KMS-11 (cell line): ENCODE measurements around the gene GLMN.
"Not testable (repeated sequence)": the region's sequence is repeated elsewhere in the genome, so short reads cannot be mapped to it uniquely, and the experiment has no call there.

Experiments
- H2AFZ ChIP-seq: fragments of 200-600 bp; sonication (generic); 2 replicates; pipeline ENCODE4 v1.6.1; 2016; ENCODE audit warnings: antibody characterized with exemption, mixed run types, low read depth
- H3K27ac ChIP-seq: fragments of 200-600 bp; sonication (generic); 2 replicates; pipeline ENCODE4 v1.6.1; 2016; ENCODE audit warnings: mild to moderate bottlenecking, mixed run types
- H3K27me3 ChIP-seq: fragments of 200-600 bp; sonication (generic); 2 replicates; pipeline ENCODE4 v1.6.1; 2017; ENCODE audit warnings: mild to moderate bottlenecking, low read depth, mixed run types, moderate library complexity; ENCODE audit not compliant: insufficient read depth
- H3K36me3 ChIP-seq: fragments of 200-600 bp; sonication (generic); 2 replicates; pipeline ENCODE4 v1.6.1; 2017; ENCODE audit warnings: mild to moderate bottlenecking, mixed run types; ENCODE audit not compliant: insufficient read depth
- H3K4me1 ChIP-seq: fragments of 200-600 bp; sonication (generic); 2 replicates; pipeline ENCODE4 v1.6.1; 2016; ENCODE audit warnings: mild to moderate bottlenecking, low read depth, mixed run types; ENCODE audit not compliant: poor library complexity, severe bottlenecking
- H3K4me2 ChIP-seq: fragments of 200-600 bp; sonication (generic); 2 replicates; pipeline ENCODE4 v1.7.0; 2016; ENCODE audit warnings: mild to moderate bottlenecking, mixed run types
- H3K4me3 ChIP-seq: fragments of 200-600 bp; sonication (generic); IDR thresholded peaks from 2 replicates; pipeline ENCODE4 v1.6.1; 2017; ENCODE audit warnings: low read depth, low read length, mixed read lengths; ENCODE audit not compliant: insufficient read depth
- H3K79me2 ChIP-seq: fragments of 200-600 bp; sonication (generic); 2 replicates; pipeline ENCODE4 v1.6.1; 2016; ENCODE audit warnings: low read depth, mixed run types; ENCODE audit not compliant: insufficient read depth
- H3K9ac ChIP-seq: fragments of 200-600 bp; sonication (generic); 2 replicates; pipeline ENCODE4 v1.6.1; 2016; ENCODE audit warnings: mild to moderate bottlenecking, mixed run types
- H4K20me1 ChIP-seq: fragments of 200-600 bp; sonication (generic); 2 replicates; pipeline ENCODE4 v1.6.1; 2016; ENCODE audit warnings: mild to moderate bottlenecking, mixed run types; ENCODE audit not compliant: insufficient read depth
- CTCF ChIP-seq: fragments of 200-600 bp; sonication (generic); conservative IDR thresholded peaks from 2 replicates; pipeline ENCODE4 v1.6.1; 2017; ENCODE audit warnings: low read depth, mild to moderate bottlenecking, antibody characterized with exemption, low read length, moderate library complexity, mixed read lengths

Gene GLMN

GRCh38 chr1:92274939-92275338 is 23.8 kb downstream of the GLMN start:
- H3K36me3 ChIP-seq = no peaks in the 10 kb centered on the region

GRCh38 chr1:92273039-92273438 is 25.7 kb downstream of the GLMN start:
- Histone ChIP-seq H3K9ac (no peak overlapping the region), H3K4me3 (no peak overlapping the region), H3K79me2 (no peaks in the 10 kb centered on the region), H3K4me2 (no peak overlapping the region), H2AFZ (no peak overlapping the region), H3K27ac (no peak overlapping the region), H3K36me3 (no peaks in the 10 kb centered on the region), H3K27me3 (no peaks in the 10 kb centered on the region), H3K4me1 (no peaks in the 10 kb centered on the region), H4K20me1 (no peaks in the 10 kb centered on the region)
- TF ChIP-seq CTCF = no peak

More at GRCh38 chr1:92274939-92275338, 23.8 kb downstream of the GLMN start:
- Histone ChIP-seq H4K20me1 (no peaks in the 10 kb centered on the region), H3K79me2 (no peaks in the 10 kb centered on the region), H3K9ac (no peak overlapping the region), H3K27ac (no peak overlapping the region), H3K27me3 (no peaks in the 10 kb centered on the region), H2AFZ (no peak overlapping the region), H3K4me2 (no peak overlapping the region), H3K4me3 (no peak overlapping the region), H3K4me1 (no peaks in the 10 kb centered on the region)
- no peak for TF ChIP-seq CTCF

GRCh38 chr1:92262516-92262915 is 36.3 kb downstream of the GLMN start:
- TF ChIP-seq CTCF = no peak
- no peaks in the 10 kb centered on the region for H3K36me3 ChIP-seq

GRCh38 chr1:92259350-92259749 is 39.4 kb downstream of the GLMN start:
- H3K4me3 ChIP-seq = no peak overlapping the region
- no peaks in the 10 kb centered on the region for H4K20me1 ChIP-seq
- H3K4me1 ChIP-seq = no peaks in the 10 kb centered on the region
- H3K4me2 ChIP-seq = no peak overlapping the region
- no peak overlapping the region for H2AFZ ChIP-seq
- H3K9ac ChIP-seq = no peak overlapping the region
- no peaks in the 10 kb centered on the region for H3K36me3 ChIP-seq
- no peaks in the 10 kb centered on the region for H3K79me2 ChIP-seq
- no peak for TF ChIP-seq CTCF
- H3K27me3 ChIP-seq = no peaks in the 10 kb centered on the region
- no peak overlapping the region for H3K27ac ChIP-seq

More at GRCh38 chr1:92262516-92262915, 36.3 kb downstream of the GLMN start:
- Histone ChIP-seq H3K4me2 (no peak overlapping the region), H3K27me3 (no peaks in the 10 kb centered on the region), H3K9ac (no peak overlapping the region), H3K79me2 (no peaks in the 10 kb centered on the region), H3K27ac (no peak overlapping the region), H2AFZ (no peak overlapping the region), H4K20me1 (no peaks in the 10 kb centered on the region), H3K4me1 (no peaks in the 10 kb centered on the region), H3K4me3 (no peak overlapping the region)

- not testable (repeated sequence) for H3K4me1 ChIP-seq, H3K36me3 ChIP-seq, H3K79me2 ChIP-seq, H2AFZ ChIP-seq, H3K27ac ChIP-seq, H4K20me1 ChIP-seq, H3K4me3 ChIP-seq, H3K4me2 ChIP-seq, H3K9ac ChIP-seq, H3K27me3 ChIP-seq
Measured at GRCh38 chr1:92254714-92255113, 44.1 kb downstream of the GLMN start.
